GM12892 (cell line): Measurements from ENCODE around the gene MNT.

Experiments used
- POLR2A ChIP-seq: IDR thresholded peaks from 2 replicates; pipeline ENCODE4 v1.6.1; 2011; ENCODE audit warnings: low read depth, low read length, control low read depth
- POLR2AphosphoS5 ChIP-seq: IDR thresholded peaks from 2 replicates; pipeline ENCODE4 v1.6.1; 2011; ENCODE audit warnings: low read depth, low read length, control low read depth

GRCh38 chr17:2400474-2400866, 390 bp downstream of the MNT start:
- TF ChIP-seq POLR2AphosphoS5 (no peak), POLR2A (no peak)
